HepG2 (cell line): ENCODE results near the gene CLDN3. TPM values are rescaled to one million over a fixed set of nuclear protein-coding genes. Genes with fewer than 3 reads are reported as not detected.

Experiments used
- CBFB ChIP-seq: sonication (generic); formaldehyde crosslinking; IDR thresholded peaks from 2 replicates; pipeline ENCODE4 v1.4.0; 2020; ENCODE audit warnings: missing genetic modification reagents
- CHD2 ChIP-seq: IDR thresholded peaks from 2 replicates; pipeline ENCODE4 v1.6.1; 2011; ENCODE audit warnings: low read depth, low read length, improper control_type of control experiment
- ETV5 ChIP-seq: IDR thresholded peaks from 2 replicates; pipeline ENCODE4 v1.6.1; 2018; ENCODE audit warnings: missing biosample characterization, missing genetic modification reagents, inconsistent platforms, borderline replicate concordance
- GABPA ChIP-seq, 2 experiments: IDR thresholded peaks; 2 replicates each; pipeline ENCODE4 v1.6.1; 2011 to 2016; ENCODE audit warnings: low read depth in 2 of 2, low read length in 1 of 2, missing biosample characterization in 1 of 2, missing genetic modification characterization in 1 of 2
- HMG20B ChIP-seq: conservative IDR thresholded peaks from 2 replicates; pipeline ENCODE4 v1.6.1; 2016; ENCODE audit warnings: missing genetic modification reagents, missing compliant biosample characterization
- MTA1 ChIP-seq: sonication (generic); formaldehyde crosslinking; IDR thresholded peaks from 2 replicates; pipeline ENCODE4 v1.4.0; 2020; ENCODE audit warnings: missing genetic modification reagents, mild to moderate bottlenecking, borderline replicate concordance
- NFIB ChIP-seq: sonication (generic); formaldehyde crosslinking; IDR thresholded peaks from 2 replicates; pipeline ENCODE4 v1.9.0; 2021; ENCODE audit warnings: missing genetic modification reagents, mild to moderate bottlenecking, borderline replicate concordance
- NFYC ChIP-seq: IDR thresholded peaks from 2 replicates; pipeline ENCODE4 v1.6.1; 2016; ENCODE audit warnings: missing genetic modification reagents, missing compliant biosample characterization
- NR2F6 ChIP-seq, 2 experiments: IDR thresholded peaks; 2 replicates each; pipeline ENCODE4 v1.6.1; 2016; ENCODE audit warnings: antibody characterized with exemption in 1 of 2, mild to moderate bottlenecking in 1 of 2
- PAXIP1 ChIP-seq: sonication (generic); formaldehyde crosslinking; conservative IDR thresholded peaks from 2 replicates; pipeline ENCODE4 v1.4.0; 2020; ENCODE audit warnings: mild to moderate bottlenecking, missing genetic modification reagents, moderate library complexity
- STAT5B ChIP-seq: sonication (generic); formaldehyde crosslinking; IDR thresholded peaks from 2 replicates; pipeline ENCODE4 v1.4.0; 2020; ENCODE audit warnings: missing genetic modification reagents
- ZNF777 ChIP-seq: sonication (generic); formaldehyde crosslinking; IDR thresholded peaks from 2 replicates; pipeline ENCODE4 v1.4.0; 2020; ENCODE audit warnings: missing genetic modification reagents
- polyA plus RNA-seq, 8 experiments: library from polyadenylated mRNA; depleted of rRNA in 3 of 8; stranded (reverse) in 7 of 8; unstranded in 1 of 8; fragments of >200 nt; fragmentation: Illumina TruSeq in 4 of 8; extraction: Trizol in 4 of 8; gene quantifications; 2 replicates each; pipeline versions ENCODE4 v1.2.1 to v1.2.3, GENCODE V29; 2011 to 2016; ENCODE audit warnings: low read depth in 4 of 8, missing spikeins in 1 of 8, mixed read lengths in 1 of 8; ENCODE audit not compliant: insufficient read depth in 1 of 8
- total RNA-seq, 5 experiments: library from RNA; depleted of rRNA; stranded (reverse); fragments of >200 nt; fragmentation: Illumina TruSeq; extraction: Trizol; gene quantifications; 2 replicates each; pipeline ENCODE4 v1.2.3, GENCODE V29; 2016; ENCODE audit warnings: low read depth in 1 of 5
- TF ChIP-seq, protein P1 (sequence below): sonication (generic); formaldehyde crosslinking; IDR thresholded peaks from 2 replicates; pipeline ENCODE4 v1.4.0; 2020; ENCODE audit warnings: missing genetic modification reagents
- TF ChIP-seq, protein P2 (sequence below): sonication (generic); formaldehyde crosslinking; IDR thresholded peaks from 2 replicates; pipeline ENCODE4 v1.4.0; 2020; ENCODE audit warnings: missing genetic modification reagents
- TF ChIP-seq, protein P3 (sequence below): sonication (generic); formaldehyde crosslinking; conservative IDR thresholded peaks from 2 replicates; pipeline ENCODE4 v1.8.0; 2022; ENCODE audit warnings: mild to moderate bottlenecking, moderate library complexity, missing genetic modification reagents

The CLDN3 gene
- total and polyA plus RNA-seq, 2 of the 13 experiments (the other 11 are each of a cell fraction or from before 2014, with no cell fraction given), result 0.31 to 0.51 TPM

DNA sequence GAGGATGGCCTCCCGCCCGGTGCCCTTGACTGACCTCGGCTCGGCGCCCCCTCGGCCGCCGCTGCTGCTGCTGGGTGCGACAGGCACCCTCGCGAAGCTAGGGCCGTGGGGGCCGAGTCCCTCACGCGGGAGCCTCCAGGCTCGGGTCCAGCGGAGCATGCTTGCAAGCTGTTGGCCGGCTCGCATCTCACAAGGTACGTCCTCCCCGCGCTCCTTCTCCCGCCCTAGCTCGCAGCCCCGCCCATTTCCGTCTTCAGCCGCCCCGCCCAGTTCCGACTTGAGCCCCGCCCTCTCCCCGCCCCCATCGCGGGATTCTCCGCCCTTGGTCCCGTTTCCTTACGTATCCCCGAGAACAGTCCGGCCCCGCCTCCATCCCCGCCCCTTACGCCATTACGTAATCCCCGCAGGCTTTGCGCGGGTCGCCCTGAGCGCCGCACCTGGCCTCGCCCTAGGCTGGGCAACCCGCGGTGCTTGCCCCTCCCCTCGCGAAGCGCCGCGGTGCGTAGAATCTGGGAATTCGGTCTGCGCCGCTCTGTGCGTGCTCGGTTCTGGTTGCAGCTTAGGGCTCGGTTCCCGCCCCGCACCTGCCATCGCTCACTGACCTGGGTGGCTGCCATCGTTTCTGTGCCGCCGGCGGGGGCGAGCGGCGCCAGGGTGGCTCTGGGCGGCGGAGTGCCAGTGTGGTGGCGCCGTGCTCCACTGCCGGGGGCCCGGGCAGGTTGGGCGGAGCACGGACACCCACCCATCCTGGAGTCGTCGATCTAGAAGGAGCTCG, 31.3 kb downstream of the CLDN3 start, which contains the start of gene ABHD11 (continued):
- peak; percentile 71 for TF ChIP-seq PAXIP1 (CRISPR knock-in tag)
- peak; percentile 60 for TF ChIP-seq CBFB
- TF ChIP-seq STAT5B (CRISPR knock-in tag), result no peak; the same call in 1 of the 2 replicates
- TF ChIP-seq, protein P1, sequence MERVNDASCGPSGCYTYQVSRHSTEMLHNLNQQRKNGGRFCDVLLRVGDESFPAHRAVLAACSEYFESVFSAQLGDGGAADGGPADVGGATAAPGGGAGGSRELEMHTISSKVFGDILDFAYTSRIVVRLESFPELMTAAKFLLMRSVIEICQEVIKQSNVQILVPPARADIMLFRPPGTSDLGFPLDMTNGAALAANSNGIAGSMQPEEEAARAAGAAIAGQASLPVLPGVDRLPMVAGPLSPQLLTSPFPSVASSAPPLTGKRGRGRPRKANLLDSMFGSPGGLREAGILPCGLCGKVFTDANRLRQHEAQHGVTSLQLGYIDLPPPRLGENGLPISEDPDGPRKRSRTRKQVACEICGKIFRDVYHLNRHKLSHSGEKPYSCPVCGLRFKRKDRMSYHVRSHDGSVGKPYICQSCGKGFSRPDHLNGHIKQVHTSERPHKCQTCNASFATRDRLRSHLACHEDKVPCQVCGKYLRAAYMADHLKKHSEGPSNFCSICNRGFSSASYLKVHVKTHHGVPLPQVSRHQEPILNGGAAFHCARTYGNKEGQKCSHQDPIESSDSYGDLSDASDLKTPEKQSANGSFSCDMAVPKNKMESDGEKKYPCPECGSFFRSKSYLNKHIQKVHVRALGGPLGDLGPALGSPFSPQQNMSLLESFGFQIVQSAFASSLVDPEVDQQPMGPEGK, result peak; percentile 64
- TF ChIP-seq GABPA (IDR thresholded peaks at IDR 0.05; ENCODE audit: low read depth, low read length), result no peak
- peak; percentile 74 for TF ChIP-seq GABPA (CRISPR knock-in tag; IDR thresholded peaks at IDR 0.05; ENCODE audit: low read depth)
- TF ChIP-seq, protein P2, sequence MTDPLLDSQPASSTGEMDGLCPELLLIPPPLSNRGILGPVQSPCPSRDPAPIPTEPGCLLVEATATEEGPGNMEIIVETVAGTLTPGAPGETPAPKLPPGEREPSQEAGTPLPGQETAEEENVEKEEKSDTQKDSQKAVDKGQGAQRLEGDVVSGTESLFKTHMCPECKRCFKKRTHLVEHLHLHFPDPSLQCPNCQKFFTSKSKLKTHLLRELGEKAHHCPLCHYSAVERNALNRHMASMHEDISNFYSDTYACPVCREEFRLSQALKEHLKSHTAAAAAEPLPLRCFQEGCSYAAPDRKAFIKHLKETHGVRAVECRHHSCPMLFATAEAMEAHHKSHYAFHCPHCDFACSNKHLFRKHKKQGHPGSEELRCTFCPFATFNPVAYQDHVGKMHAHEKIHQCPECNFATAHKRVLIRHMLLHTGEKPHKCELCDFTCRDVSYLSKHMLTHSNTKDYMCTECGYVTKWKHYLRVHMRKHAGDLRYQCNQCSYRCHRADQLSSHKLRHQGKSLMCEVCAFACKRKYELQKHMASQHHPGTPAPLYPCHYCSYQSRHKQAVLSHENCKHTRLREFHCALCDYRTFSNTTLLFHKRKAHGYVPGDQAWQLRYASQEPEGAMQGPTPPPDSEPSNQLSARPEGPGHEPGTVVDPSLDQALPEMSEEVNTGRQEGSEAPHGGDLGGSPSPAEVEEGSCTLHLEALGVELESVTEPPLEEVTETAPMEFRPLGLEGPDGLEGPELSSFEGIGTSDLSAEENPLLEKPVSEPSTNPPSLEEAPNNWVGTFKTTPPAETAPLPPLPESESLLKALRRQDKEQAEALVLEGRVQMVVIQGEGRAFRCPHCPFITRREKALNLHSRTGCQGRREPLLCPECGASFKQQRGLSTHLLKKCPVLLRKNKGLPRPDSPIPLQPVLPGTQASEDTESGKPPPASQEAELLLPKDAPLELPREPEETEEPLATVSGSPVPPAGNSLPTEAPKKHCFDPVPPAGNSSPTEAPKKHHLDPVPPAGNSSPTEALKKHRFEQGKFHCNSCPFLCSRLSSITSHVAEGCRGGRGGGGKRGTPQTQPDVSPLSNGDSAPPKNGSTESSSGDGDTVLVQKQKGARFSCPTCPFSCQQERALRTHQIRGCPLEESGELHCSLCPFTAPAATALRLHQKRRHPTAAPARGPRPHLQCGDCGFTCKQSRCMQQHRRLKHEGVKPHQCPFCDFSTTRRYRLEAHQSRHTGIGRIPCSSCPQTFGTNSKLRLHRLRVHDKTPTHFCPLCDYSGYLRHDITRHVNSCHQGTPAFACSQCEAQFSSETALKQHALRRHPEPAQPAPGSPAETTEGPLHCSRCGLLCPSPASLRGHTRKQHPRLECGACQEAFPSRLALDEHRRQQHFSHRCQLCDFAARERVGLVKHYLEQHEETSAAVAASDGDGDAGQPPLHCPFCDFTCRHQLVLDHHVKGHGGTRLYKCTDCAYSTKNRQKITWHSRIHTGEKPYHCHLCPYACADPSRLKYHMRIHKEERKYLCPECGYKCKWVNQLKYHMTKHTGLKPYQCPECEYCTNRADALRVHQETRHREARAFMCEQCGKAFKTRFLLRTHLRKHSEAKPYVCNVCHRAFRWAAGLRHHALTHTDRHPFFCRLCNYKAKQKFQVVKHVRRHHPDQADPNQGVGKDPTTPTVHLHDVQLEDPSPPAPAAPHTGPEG, result peak; percentile 32; the same call in 1 of the 2 replicates
- no peak for TF ChIP-seq NR2F6 (IDR thresholded peaks at IDR 0.05)
- TF ChIP-seq NR2F6 (CRISPR knock-in tag; IDR thresholded peaks at IDR 0.05), result peak; percentile 43
- TF ChIP-seq ETV5 (CRISPR knock-in tag), result peak; percentile 11; the same call in 1 of the 2 replicates
- TF ChIP-seq HMG20B, result peak; percentile 53
- peak; percentile 80 for TF ChIP-seq ZNF777
- TF ChIP-seq NFIB, result no peak
- 0 out of 2 replicates have a peak, but pooled peaks have one; percentile 45 for TF ChIP-seq MTA1 (CRISPR knock-in tag)
- TF ChIP-seq, protein P3, sequence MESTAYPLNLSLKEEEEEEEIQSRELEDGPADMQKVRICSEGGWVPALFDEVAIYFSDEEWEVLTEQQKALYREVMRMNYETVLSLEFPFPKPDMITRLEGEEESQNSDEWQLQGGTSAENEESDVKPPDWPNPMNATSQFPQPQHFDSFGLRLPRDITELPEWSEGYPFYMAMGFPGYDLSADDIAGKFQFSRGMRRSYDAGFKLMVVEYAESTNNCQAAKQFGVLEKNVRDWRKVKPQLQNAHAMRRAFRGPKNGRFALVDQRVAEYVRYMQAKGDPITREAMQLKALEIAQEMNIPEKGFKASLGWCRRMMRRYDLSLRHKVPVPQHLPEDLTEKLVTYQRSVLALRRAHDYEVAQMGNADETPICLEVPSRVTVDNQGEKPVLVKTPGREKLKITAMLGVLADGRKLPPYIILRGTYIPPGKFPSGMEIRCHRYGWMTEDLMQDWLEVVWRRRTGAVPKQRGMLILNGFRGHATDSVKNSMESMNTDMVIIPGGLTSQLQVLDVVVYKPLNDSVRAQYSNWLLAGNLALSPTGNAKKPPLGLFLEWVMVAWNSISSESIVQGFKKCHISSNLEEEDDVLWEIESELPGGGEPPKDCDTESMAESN, result peak; percentile 76; the same call in 1 of the 2 replicates
- peak; percentile 90 for TF ChIP-seq CHD2
- TF ChIP-seq NFYC, result no peak
